Kidney capillary endothelial cell (primary cell): Measurements from ENCODE around the gene ADH6.
"Not testable (repeated sequence)": the region's sequence is repeated elsewhere in the genome, so short reads cannot be mapped to it uniquely, and the experiment has no call there.

Experiments used
- DNase-seq: peaks from one replicate; pipeline ENCODE4 v3.0.0-alpha.2; 2018; ENCODE audit warnings: low spot score

The ADH6 gene

GRCh38 chr4:99190336-99190735 lies 28.7 kb downstream of the ADH6 start:
- no peak for DNase-seq

GRCh38 chr4:99189900-99190299 lies 29.1 kb downstream of the ADH6 start:
- DNase-seq = not testable (repeated sequence)

GRCh38 chr4:99186029-99186428 lies 33.0 kb downstream of the ADH6 start:
- DNase-seq = no peak

- DNase-seq = no peak
These were observed 33.5 kb downstream of the ADH6 start for GRCh38 chr4:99185581-99185980.

- DNase-seq = no peak
These were observed 38.5 kb downstream of the ADH6 start for GRCh38 chr4:99180382-99181070.

GRCh38 chr4:99179626-99180025 lies 39.4 kb downstream of the ADH6 start:
- DNase-seq = no peak

GRCh38 chr4:99179178-99179577 lies 39.9 kb downstream of the ADH6 start:
- DNase-seq = no peak

GRCh38 chr4:99166544-99166943 lies 52.5 kb downstream of the ADH6 start:
- no peak for DNase-seq

- no peak for DNase-seq
These were observed 53.1 kb downstream of the ADH6 start for GRCh38 chr4:99165978-99166377.

- no peak for DNase-seq
These were observed 57.5 kb downstream of the ADH6 start for GRCh38 chr4:99161373-99162099.

GRCh38 chr4:99159699-99160098 lies 59.3 kb downstream of the ADH6 start:
- DNase-seq = no peak

- DNase-seq = no peak
These were observed 61.5 kb downstream of the ADH6 start for GRCh38 chr4:99157478-99157935.

GRCh38 chr4:99156992-99157391 lies 62.1 kb downstream of the ADH6 start:
- no peak for DNase-seq

- DNase-seq = no peak
These were observed 64.2 kb downstream of the ADH6 start for GRCh38 chr4:99154658-99155342.
